ENCODE measurements around the gene MAPK11. TPM values are rescaled to one million over a fixed set of nuclear protein-coding genes. Genes with fewer than 3 reads are reported as not detected.

The MAPK11 gene
- total and polyA plus RNA-seq, 9 of the 15 experiments (the other 6 are each of a cell fraction or from before 2014, with no cell fraction given) = 0.06 to 14.6 (median 5.3) TPM

DNA sequence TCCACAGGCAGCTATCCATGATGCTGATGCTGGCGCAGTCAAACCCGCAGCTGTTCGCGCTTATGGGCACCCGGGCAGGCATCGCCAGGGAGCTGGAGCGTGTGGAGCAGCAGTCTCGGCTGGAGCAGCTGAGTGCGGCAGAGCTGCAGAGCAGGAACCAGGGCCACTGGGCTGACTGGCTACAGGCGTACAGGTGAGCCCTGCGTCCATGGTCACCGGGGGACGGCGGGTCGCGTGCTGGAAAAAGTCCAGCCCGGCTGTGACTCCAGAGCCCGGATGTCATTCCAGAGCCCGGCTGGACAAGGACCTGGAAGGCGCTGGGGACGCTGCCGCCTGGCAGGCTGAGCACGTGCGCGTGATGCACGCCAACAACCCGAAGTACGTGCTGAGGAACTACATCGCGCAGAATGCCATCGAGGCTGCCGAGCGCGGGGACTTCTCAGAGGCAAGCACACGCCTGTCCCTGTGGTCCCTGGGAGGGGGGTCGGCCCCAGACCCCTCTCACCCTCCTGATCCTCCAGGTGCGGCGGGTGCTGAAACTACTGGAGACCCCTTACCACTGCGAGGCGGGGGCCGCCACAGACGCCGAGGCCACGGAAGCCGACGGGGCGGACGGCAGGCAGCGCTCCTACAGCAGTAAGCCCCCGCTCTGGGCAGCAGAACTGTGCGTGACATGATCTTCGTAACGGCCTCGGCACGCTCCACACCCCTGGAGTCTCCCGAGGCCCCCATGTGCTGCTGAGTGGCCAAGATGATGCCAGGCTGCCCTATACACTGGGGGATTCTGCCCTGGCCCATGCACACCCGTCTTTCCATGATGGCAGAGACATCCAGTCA is 53.3 kb downstream of the MAPK11 start:
- in situ Hi-C loops (cut with MboI) = no loop called here
- Histone ChIP-seq H3K27ac (ENCODE audit: extremely low read depth, low read depth, low read length) (no peak overlapping the region), H3K4me2 (ENCODE audit: insufficient read depth, low read length) (no peak overlapping the region), H3K36me3 (ENCODE audit: control insufficient read depth, insufficient read depth, low read length) (peaks cover 89% of the 10 kb centered on the region; the same call in 2 of the 3 replicates), H3K4me3 (no peak overlapping the region), H3K79me2 (ENCODE audit: control insufficient read depth, insufficient read depth, low read length) (peaks cover 13% of the 10 kb centered on the region; the same call in 2 of the 3 replicates), H4K20me1 (replicated peaks; ENCODE audit: control insufficient read depth, insufficient read depth, low read length) (no peaks in the 10 kb centered on the region), H3K4me1 (replicated peaks in 1 of 2; ENCODE audit: control insufficient read depth in 2 of 2, insufficient read depth in 2 of 2, low read length in 2 of 2) (peaks cover 0 to 30% of the 10 kb centered on the region in 2 experiments; a peak in 3 of 5 replicates), H3K9me1 (ENCODE audit: control insufficient read depth, insufficient read depth, low read length) (no peaks in the 10 kb centered on the region), H3K9ac (ENCODE audit: insufficient read depth in 1 of 2, low read depth in 2 of 2, low read length in 2 of 2) (no peak overlapping the region; a peak in 1 of 4 replicates), H3K9me3 (replicated peaks; ENCODE audit: control insufficient read depth, insufficient read depth, low read depth, low read length) (0 out of 2 replicates have a peak, but pooled peaks cover 1% of the 10 kb centered on the region), H2AFZ (ENCODE audit: low read depth, low read length) (no peak overlapping the region), H3K27me3 (ENCODE audit: control insufficient read depth in 2 of 2, insufficient read depth in 2 of 2, low read length in 2 of 2) (no peaks in the 10 kb centered on the region)
- ChIA-PET POLR2A (interaction anchor here (0.6 to 1.1 kb wide), 2 partner anchors 10 to 56 kb away, joined by 3 to 4 read pairs; no protein-coding TSS in a partner anchor), CTCF (ENCODE audit: low intra/inter-chr PET ratio) (no interaction called here)
- FAIRE-seq = no peak
- intact Hi-C loops (cut with micrococcal nuclease) = no loop called here
- BruUV-seq (replicated peaks) = no TSS peak
- DNase-seq (ENCODE audit: extremely low read depth in 1 of 4, low spot score in 3 of 4) = no peak
- 98% methylated on average over 24 of the region's 57 CpGs for WGBS (ENCODE audit: insufficient coverage, low coverage, missing lambda C conversion rate)
- ATAC-seq = no peak
- TF ChIP-seq FOXK1 (CRISPR knock-in tag; IDR thresholded peaks at IDR 0.05; ENCODE audit: borderline replicate concordance) (no peak), ZBTB8A (IDR thresholded peaks at IDR 0.05; ENCODE audit: partially characterized antibody) (no peak), MAFK (IDR thresholded peaks at IDR 0.05; ENCODE audit: low read length) (no peak), KLF13 (tag; IDR thresholded peaks at IDR 0.05; ENCODE audit: borderline replicate concordance, low read depth) (no peak), SAP30 (IDR thresholded peaks at IDR 0.05; ENCODE audit: borderline replicate concordance, insufficient read depth, low read depth, low read length, poor library complexity, severe bottlenecking) (no peak), POLR2G (IDR thresholded peaks at IDR 0.05; ENCODE audit: low read depth, low read length) (peak; percentile 56; the same call in 1 of the 2 replicates), JUNB (CRISPR knock-in tag; conservative IDR thresholded peaks at IDR 0.05) (no peak)
- TF ChIP-seq, protein P1, sequence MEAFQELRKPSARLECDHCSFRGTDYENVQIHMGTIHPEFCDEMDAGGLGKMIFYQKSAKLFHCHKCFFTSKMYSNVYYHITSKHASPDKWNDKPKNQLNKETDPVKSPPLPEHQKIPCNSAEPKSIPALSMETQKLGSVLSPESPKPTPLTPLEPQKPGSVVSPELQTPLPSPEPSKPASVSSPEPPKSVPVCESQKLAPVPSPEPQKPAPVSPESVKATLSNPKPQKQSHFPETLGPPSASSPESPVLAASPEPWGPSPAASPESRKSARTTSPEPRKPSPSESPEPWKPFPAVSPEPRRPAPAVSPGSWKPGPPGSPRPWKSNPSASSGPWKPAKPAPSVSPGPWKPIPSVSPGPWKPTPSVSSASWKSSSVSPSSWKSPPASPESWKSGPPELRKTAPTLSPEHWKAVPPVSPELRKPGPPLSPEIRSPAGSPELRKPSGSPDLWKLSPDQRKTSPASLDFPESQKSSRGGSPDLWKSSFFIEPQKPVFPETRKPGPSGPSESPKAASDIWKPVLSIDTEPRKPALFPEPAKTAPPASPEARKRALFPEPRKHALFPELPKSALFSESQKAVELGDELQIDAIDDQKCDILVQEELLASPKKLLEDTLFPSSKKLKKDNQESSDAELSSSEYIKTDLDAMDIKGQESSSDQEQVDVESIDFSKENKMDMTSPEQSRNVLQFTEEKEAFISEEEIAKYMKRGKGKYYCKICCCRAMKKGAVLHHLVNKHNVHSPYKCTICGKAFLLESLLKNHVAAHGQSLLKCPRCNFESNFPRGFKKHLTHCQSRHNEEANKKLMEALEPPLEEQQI (IDR thresholded peaks at IDR 0.05) = no peak
- TF ChIP-seq, protein P2, sequence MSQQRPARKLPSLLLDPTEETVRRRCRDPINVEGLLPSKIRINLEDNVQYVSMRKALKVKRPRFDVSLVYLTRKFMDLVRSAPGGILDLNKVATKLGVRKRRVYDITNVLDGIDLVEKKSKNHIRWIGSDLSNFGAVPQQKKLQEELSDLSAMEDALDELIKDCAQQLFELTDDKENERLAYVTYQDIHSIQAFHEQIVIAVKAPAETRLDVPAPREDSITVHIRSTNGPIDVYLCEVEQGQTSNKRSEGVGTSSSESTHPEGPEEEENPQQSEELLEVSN (IDR thresholded peaks at IDR 0.05; ENCODE audit: borderline replicate concordance in 1 of 2, extremely low read depth in 1 of 2, insufficient read depth in 1 of 2, insufficient read length in 1 of 2, low read depth in 1 of 2, low read length in 1 of 2, poor library complexity in 1 of 2, severe bottlenecking in 1 of 2) = no peak
- TF ChIP-seq, protein P3, sequence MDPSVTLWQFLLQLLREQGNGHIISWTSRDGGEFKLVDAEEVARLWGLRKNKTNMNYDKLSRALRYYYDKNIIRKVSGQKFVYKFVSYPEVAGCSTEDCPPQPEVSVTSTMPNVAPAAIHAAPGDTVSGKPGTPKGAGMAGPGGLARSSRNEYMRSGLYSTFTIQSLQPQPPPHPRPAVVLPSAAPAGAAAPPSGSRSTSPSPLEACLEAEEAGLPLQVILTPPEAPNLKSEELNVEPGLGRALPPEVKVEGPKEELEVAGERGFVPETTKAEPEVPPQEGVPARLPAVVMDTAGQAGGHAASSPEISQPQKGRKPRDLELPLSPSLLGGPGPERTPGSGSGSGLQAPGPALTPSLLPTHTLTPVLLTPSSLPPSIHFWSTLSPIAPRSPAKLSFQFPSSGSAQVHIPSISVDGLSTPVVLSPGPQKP (CRISPR knock-in tag; IDR thresholded peaks at IDR 0.05) = no peak
- TF ChIP-seq, protein P4, sequence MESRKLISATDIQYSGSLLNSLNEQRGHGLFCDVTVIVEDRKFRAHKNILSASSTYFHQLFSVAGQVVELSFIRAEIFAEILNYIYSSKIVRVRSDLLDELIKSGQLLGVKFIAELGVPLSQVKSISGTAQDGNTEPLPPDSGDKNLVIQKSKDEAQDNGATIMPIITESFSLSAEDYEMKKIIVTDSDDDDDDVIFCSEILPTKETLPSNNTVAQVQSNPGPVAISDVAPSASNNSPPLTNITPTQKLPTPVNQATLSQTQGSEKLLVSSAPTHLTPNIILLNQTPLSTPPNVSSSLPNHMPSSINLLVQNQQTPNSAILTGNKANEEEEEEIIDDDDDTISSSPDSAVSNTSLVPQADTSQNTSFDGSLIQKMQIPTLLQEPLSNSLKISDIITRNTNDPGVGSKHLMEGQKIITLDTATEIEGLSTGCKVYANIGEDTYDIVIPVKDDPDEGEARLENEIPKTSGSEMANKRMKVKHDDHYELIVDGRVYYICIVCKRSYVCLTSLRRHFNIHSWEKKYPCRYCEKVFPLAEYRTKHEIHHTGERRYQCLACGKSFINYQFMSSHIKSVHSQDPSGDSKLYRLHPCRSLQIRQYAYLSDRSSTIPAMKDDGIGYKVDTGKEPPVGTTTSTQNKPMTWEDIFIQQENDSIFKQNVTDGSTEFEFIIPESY (CRISPR knock-in tag; IDR thresholded peaks at IDR 0.05) = 0 out of 2 replicates have a peak, but pooled peaks have one; percentile 14

Measured in K562 (cell line).